ENCODE data around the gene LGALS9.

- no peak for TF ChIP-seq POLR2A (IDR thresholded peaks at IDR 0.05; ENCODE audit: low read depth, low read length)
- TF ChIP-seq CTCF (IDR thresholded peaks at IDR 0.05; ENCODE audit: extremely low read depth in 1 of 2, insufficient read depth in 1 of 2, low read depth in 1 of 2, low read length in 2 of 2): no peak
- no peak for TF ChIP-seq EZH2 (IDR thresholded peaks at IDR 0.05; ENCODE audit: borderline replicate concordance, low read depth, low read length, severe bottlenecking)
- TF ChIP-seq POLR2AphosphoS5 (IDR thresholded peaks at IDR 0.05; ENCODE audit: insufficient read depth, low read depth, low read length): no peak
- TF ChIP-seq MAX (IDR thresholded peaks at IDR 0.05; ENCODE audit: insufficient read depth, insufficient read length): no peak
Measured at GRCh38 chr17:27630607-27631410, at the start of gene LGALS9.

Data from endothelial cell of umbilical vein (primary cell).